Neural progenitor cell (in vitro differentiated cells): ENCODE data around the gene ENTPD2. TPM values are rescaled to one million over a fixed set of nuclear protein-coding genes. Genes with fewer than 3 reads are reported as not detected.
A peak's percentile ranks its signal among the peaks of the same experiment; 100 is the strongest.

Experiments used
- DNase-seq: peaks from one replicate; pipeline ENCODE4 v3.0.0-alpha.2; 2016; ENCODE audit warnings: low spot score
- H2AFZ ChIP-seq: fragments of 200-600 bp; sonication (generic); replicated peaks from 2 replicates; pipeline ENCODE4 v1.6.1; 2016; ENCODE audit warnings: antibody characterized with exemption
- H3F3A ChIP-seq: fragments of 200-600 bp; sonication (generic); 2 replicates; pipeline ENCODE4 v1.6.1; 2016; ENCODE audit warnings: antibody characterized with exemption, low read depth
- H3K27ac ChIP-seq: fragments of 200-600 bp; sonication (generic); 2 replicates; pipeline ENCODE4 v1.5.1; 2016; ENCODE audit warnings: mild to moderate bottlenecking
- H3K27me3 ChIP-seq: fragments of 200-600 bp; sonication (generic); 2 replicates; pipeline ENCODE4 v1.6.1; 2016; ENCODE audit warnings: mild to moderate bottlenecking, moderate library complexity
- H3K36me3 ChIP-seq: fragments of 200-600 bp; sonication (generic); 2 replicates; pipeline ENCODE4 v1.5.1; 2016
- H3K4me1 ChIP-seq: fragments of 200-600 bp; sonication (generic); 2 replicates; pipeline ENCODE4 v1.6.1; 2016; ENCODE audit warnings: mixed run types
- H3K4me2 ChIP-seq: fragments of 200-600 bp; sonication (generic); 2 replicates; pipeline ENCODE4 v1.6.1; 2016
- H3K4me3 ChIP-seq: fragments of 200-600 bp; sonication (generic); 2 replicates; pipeline ENCODE4 v1.5.1; 2016
- H3K79me2 ChIP-seq: fragments of 200-600 bp; sonication (generic); 2 replicates; pipeline ENCODE4 v1.6.1; 2016; ENCODE audit warnings: low read depth
- H3K9ac ChIP-seq: fragments of 200-600 bp; sonication (generic); 2 replicates; pipeline ENCODE4 v1.6.1; 2016
- H3K9me3 ChIP-seq: fragments of 200-600 bp; sonication (generic); 2 replicates; pipeline ENCODE4 v1.5.1; 2016; ENCODE audit warnings: low read depth
- H4K20me1 ChIP-seq: fragments of 200-600 bp; sonication (generic); 2 replicates; pipeline ENCODE4 v1.6.1; 2016; ENCODE audit warnings: low read depth
- H3K27ac Mint-ChIP-seq: 3 replicates; pipeline ENCODE4 v1.8.0; 2021; ENCODE audit warnings: mixed read lengths
- H3K27me3 Mint-ChIP-seq: 2 replicates; pipeline ENCODE4 v1.8.0; 2022; ENCODE audit warnings: low read depth, mild to moderate bottlenecking, inconsistent platforms, moderate library complexity, mixed read lengths; ENCODE audit not compliant: insufficient read depth
- H3K36me3 Mint-ChIP-seq: 3 replicates; pipeline ENCODE4 v1.8.0; 2021; ENCODE audit warnings: mixed read lengths
- H3K4me1 Mint-ChIP-seq: 3 replicates; pipeline ENCODE4 v1.8.0; 2021; ENCODE audit warnings: mixed read lengths
- H3K4me3 Mint-ChIP-seq: 3 replicates; pipeline ENCODE4 v1.8.0; 2021; ENCODE audit warnings: mild to moderate bottlenecking, moderate library complexity, mixed read lengths
- H3K9me3 Mint-ChIP-seq: 3 replicates; pipeline ENCODE4 v1.8.0; 2020; ENCODE audit warnings: mixed read lengths
- CTCF ChIP-seq: fragments of 200-600 bp; sonication (generic); IDR thresholded peaks from 2 replicates; pipeline ENCODE4 v1.5.1; 2017; ENCODE audit warnings: antibody characterized with exemption, mild to moderate bottlenecking
- EZH2 ChIP-seq: fragments of 200-600 bp; sonication (generic); IDR thresholded peaks from 2 replicates; pipeline ENCODE4 v1.6.1; 2017; ENCODE audit warnings: antibody characterized with exemption, mild to moderate bottlenecking, moderate library complexity
- EZH2phosphoT487 ChIP-seq: fragments of 200-600 bp; sonication (generic); IDR thresholded peaks from 2 replicates; pipeline ENCODE4 v1.6.1; 2017; ENCODE audit warnings: antibody characterized with exemption
- total RNA-seq: library from RNA; depleted of rRNA; stranded (reverse); fragments of >200 nt; gene quantifications from 2 replicates; pipeline ENCODE4 v1.2.3, GENCODE V29; 2015; ENCODE audit warnings: low replicate concordance

The ENTPD2 gene
- total RNA-seq, 1 donor from 2014 or later, result not detected

- no peak within 1 kb of the TSS for H3K27ac ChIP-seq
- H3K36me3 ChIP-seq, result no peaks in the 10 kb centered on the region
- H3K27me3 ChIP-seq, result peaks cover 18% of the 10 kb centered on the region
- H3K4me3 Mint-ChIP-seq, result no peak within 1 kb of the TSS
- no peaks in the 10 kb centered on the region for H3K9me3 ChIP-seq
- H3K4me1 Mint-ChIP-seq, result peaks cover 8% of the 10 kb centered on the region
- no peak within 1 kb of the TSS for H3K4me3 ChIP-seq
- peaks cover 5% of the 10 kb centered on the region for H3K4me1 ChIP-seq
- no peaks in the 10 kb centered on the region for H3K79me2 ChIP-seq
- H4K20me1 ChIP-seq, result no peaks in the 10 kb centered on the region
- H3F3A ChIP-seq, result peaks cover 26% of the 10 kb centered on the region
- H3K9ac ChIP-seq, result no peak within 1 kb of the TSS
- H3K27me3 Mint-ChIP-seq, result no peaks in the 10 kb centered on the region
- no peaks in the 10 kb centered on the region for H3K36me3 Mint-ChIP-seq
- no peak within 1 kb of the TSS for H3K27ac Mint-ChIP-seq
- H3K4me2 ChIP-seq, result no peak within 1 kb of the TSS
- TF ChIP-seq CTCF (no peak), EZH2 (no peak), EZH2phosphoT487 (no peak)
- H3K9me3 Mint-ChIP-seq, result no peaks in the 10 kb centered on the region
- no peak for DNase-seq
- no peak within 1 kb of the TSS for H2AFZ ChIP-seq
Observed at GRCh38 chr9:137031904-137032640, 21.8 kb downstream of the ENTPD2 start, which contains the start of gene FUT7. Gene FUT7 (minus strand): TSS chr9:137032088. CDS start chr9:137031991, 97 bp downstream.

- Mint-ChIP-seq H3K36me3 (no peaks in the 10 kb centered on the region), H3K9me3 (no peaks in the 10 kb centered on the region), H3K27ac (no peak overlapping the region), H3K4me3 (no peak overlapping the region), H3K27me3 (no peaks in the 10 kb centered on the region), H3K4me1 (peaks cover 9% of the 10 kb centered on the region)
- no peaks in the 10 kb centered on the region for H3K36me3 ChIP-seq
- no peak for DNase-seq
- H3K27me3 ChIP-seq, result peaks cover 24% of the 10 kb centered on the region
- TF ChIP-seq EZH2phosphoT487 (no peak), CTCF (no peak), EZH2 (no peak)
- no peak overlapping the region for H3K4me3 ChIP-seq
- H2AFZ ChIP-seq, result no peak overlapping the region
- no peak overlapping the region for H3K4me2 ChIP-seq
- H3K9ac ChIP-seq, result no peak overlapping the region
- no peaks in the 10 kb centered on the region for H3K79me2 ChIP-seq
- H3K4me1 ChIP-seq, result peaks cover 8% of the 10 kb centered on the region
- no peak overlapping the region for H3K27ac ChIP-seq
- H3K9me3 ChIP-seq, result no peaks in the 10 kb centered on the region
- peaks cover 5% of the 10 kb centered on the region for H4K20me1 ChIP-seq
- peaks cover 29% of the 10 kb centered on the region for H3F3A ChIP-seq
Observed at GRCh38 chr9:137030538-137031527, 23.0 kb downstream of the ENTPD2 start.

- H3K27me3 Mint-ChIP-seq, result no peaks in the 10 kb centered on the region
- TF ChIP-seq CTCF (no peak), EZH2phosphoT487 (no peak), EZH2 (no peak)
- peaks cover 12% of the 10 kb centered on the region for H3K4me1 Mint-ChIP-seq
- no peaks in the 10 kb centered on the region for H3K9me3 Mint-ChIP-seq
- no peak overlapping the region for H2AFZ ChIP-seq
- H3K4me3 ChIP-seq, result no peak overlapping the region
- H3K4me3 Mint-ChIP-seq, result peak overlapping the region; percentile 82
- peaks cover 13% of the 10 kb centered on the region for H3K4me1 ChIP-seq
- H3K9me3 ChIP-seq, result no peaks in the 10 kb centered on the region
- peaks cover 28% of the 10 kb centered on the region for H3F3A ChIP-seq
- peaks cover 5% of the 10 kb centered on the region for H4K20me1 ChIP-seq
- no peaks in the 10 kb centered on the region for H3K36me3 ChIP-seq
- no peaks in the 10 kb centered on the region for H3K79me2 ChIP-seq
- no peak overlapping the region for H3K9ac ChIP-seq
- no peak for DNase-seq
- no peak overlapping the region for H3K27ac ChIP-seq
- H3K4me2 ChIP-seq, result no peak overlapping the region
- no peaks in the 10 kb centered on the region for H3K36me3 Mint-ChIP-seq
- H3K27me3 ChIP-seq, result peaks cover 24% of the 10 kb centered on the region
- H3K27ac Mint-ChIP-seq, result no peak overlapping the region
Observed at GRCh38 chr9:137030006-137030405, 23.9 kb downstream of the ENTPD2 start.
